NCI-H2029 (cell line): ENCODE data around the gene CEP192.
"Not testable (repeated sequence)": the region's sequence is repeated elsewhere in the genome, so short reads cannot be mapped to it uniquely, and the experiment has no call there.

Source experiments
- DNase-seq: peaks from one replicate; lab custom pipeline; 2025; lab: John Stamatoyannopoulos, UW

CEP192 gene

GRCh38 chr18:13026583-13027270 is 35.6 kb downstream of the CEP192 start:
- DNase-seq = no peak

DNA sequence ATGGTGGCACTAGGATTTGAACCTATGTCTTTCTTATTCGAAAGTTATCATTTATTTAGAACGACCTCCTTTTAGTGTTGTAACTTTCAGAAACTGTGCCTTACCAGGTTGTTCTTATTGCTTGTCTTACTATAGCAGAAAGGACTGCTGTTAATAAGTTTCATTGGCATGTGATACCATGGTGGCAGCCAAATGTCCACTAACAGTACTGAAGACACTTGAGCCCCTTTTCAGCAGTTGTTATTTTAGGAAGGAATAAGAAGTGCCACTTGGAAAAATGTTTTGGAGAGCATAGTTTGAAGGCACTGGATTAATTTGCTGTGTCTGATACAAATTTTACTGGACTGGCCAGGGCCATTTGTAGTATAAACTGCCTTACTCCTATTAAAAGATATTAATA is 37.7 kb downstream of the CEP192 start:
- no peak for DNase-seq

DNA sequence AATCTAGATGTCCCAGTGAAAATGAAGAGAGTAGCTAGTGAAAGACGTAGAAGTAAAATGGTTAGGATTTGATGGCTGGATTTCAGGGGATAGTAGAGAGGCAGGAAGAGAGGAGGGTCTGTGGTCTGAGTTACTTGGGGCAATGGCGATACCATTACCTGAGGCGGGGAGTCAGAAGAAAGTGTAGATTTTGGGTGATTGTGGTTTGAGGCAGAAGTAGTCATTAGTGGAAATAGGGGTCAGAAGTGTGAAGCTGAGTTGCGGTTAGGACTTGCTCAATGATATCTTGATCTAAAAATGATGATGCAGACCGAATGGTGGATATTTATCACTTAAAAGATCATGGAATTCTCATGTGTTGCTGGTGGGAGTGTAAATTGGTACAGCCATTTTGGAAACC is 41.0 kb downstream of the CEP192 start:
- no peak for DNase-seq

DNA sequence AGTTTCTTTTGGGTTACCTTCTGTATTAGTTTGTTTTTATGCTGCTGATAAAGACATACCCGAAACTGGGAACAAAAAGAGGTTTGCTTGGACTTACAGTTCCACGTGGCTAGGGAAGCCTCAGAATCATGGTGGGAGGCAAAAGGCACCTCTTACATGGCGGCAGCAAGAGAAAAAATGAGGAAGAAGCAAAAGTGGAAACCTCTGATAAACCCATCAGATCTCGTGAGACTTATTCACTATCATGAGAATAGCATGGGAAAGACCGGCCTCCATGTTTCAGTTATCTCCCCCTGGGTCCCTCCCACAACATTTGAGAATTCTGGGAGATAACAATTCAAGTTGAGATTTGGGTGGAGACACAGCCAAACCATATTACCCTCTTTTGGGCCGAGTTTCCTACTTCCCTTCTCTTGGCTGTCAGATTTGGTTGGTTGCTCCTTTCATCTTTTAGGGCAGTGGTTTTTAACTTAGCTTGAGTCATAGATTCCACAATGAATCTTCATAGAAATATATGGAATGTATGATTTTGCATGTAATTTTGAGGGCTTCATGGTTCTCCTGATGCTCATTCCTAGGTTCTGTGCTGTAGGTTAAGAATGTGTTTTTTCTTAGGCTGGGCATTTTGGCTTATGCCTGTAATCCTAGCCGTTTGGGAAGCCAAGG is 44.2 kb downstream of the CEP192 start:
- no peak for DNase-seq

- no peak for DNase-seq
Measured at GRCh38 chr18:13036622-13037320, 45.6 kb downstream of the CEP192 start.

- DNase-seq = no peak
Measured at GRCh38 chr18:13039806-13040205, 48.6 kb downstream of the CEP192 start.

GRCh38 chr18:13043066-13043465 is 51.9 kb downstream of the CEP192 start:
- DNase-seq = no peak

DNA sequence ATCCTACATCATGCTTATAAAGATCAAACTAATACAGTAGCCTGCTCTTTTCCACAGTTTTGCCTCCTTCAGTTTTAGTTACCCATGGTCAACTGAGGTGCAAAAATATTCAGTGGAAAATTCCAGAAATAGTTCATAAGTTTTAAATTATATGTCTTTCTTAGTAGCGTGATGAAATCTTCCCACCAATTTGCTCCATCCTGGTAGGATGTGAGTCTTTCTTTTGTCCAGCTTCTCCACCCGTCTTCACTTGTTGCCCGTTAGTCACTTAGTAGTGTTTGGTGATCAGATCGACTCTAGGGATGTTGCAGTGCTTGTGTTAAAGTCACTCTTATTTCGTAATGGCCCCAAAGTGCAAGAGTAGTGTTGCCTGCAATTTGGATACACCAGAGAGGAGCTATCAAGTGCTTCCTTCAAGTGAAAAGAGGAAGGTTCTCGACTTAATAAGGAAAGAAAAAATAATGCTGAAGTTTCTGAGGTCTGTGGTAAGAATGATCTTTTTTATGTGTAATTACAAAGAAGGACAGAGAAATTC is 57.0 kb downstream of the CEP192 start:
- no peak for DNase-seq

- no peak for DNase-seq
Measured at GRCh38 chr18:13051159-13051558, 60.0 kb downstream of the CEP192 start.

DNA sequence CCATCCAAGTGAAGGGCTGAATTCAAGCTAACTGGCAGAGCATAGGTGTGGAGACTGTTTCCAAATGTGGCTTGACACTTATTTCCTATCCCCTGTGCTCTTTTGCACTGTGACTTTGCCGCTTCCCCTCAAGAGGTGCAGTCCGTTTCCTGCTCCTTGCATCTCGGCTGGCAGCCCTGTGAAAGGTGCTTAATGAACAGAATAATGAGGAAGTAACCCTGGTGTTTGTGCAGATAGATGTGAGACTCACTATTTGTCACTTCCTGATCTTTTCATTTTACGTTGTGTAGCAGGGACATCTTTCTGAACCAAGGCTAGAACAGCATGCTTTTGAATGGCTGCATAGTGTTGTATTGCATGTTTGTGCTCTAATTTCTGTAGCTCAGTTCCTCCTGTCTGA is 60.8 kb downstream of the CEP192 start:
- DNase-seq = no peak

GRCh38 chr18:13054336-13054735 is 63.2 kb downstream of the CEP192 start:
- no peak for DNase-seq

DNA sequence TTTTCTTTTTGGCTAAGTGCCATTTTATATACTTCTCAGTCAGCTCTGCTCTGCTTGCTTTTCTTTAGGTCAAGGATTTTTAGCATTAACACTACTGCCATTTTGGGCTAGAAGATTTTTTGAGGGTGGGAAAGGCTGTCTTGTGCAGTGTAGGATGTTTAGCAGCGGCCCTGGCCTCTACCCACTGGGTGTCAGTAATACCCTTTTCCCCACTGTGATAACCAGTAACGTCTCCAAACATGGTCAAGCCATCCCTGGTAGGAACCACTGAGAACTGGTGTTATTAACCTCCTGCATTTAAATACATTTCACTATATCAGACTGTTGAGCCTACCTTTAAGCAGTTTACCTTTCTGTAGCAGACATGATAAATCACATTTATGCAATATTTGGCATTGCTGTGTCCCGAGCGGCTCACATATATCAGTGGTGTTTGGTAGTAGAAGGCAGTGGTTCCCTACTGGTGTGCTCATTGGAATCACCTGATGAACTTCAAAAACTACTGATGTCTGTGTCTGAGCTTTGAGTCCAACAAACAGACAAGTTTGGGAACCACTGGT is 70.5 kb downstream of the CEP192 start:
- DNase-seq = no peak

DNA sequence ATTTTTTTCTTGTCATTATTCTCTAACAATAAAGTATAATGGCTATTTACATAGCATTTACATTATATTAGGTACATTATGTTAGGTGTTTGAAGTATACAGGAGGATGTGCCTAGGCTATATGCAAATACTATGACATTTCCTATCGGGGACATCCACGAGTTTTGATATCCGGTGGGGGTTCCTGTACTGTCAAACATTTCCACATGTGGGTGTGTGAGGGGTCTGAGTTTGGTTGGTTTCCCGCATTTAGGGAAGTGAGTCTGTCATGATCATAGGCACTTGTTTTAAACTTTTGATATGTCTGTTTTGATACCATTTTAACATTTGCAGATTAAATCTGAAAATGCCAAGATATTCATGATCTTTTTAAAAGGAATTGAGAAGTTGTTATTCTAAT is 76.0 kb downstream of the CEP192 start:
- DNase-seq = no peak

DNA sequence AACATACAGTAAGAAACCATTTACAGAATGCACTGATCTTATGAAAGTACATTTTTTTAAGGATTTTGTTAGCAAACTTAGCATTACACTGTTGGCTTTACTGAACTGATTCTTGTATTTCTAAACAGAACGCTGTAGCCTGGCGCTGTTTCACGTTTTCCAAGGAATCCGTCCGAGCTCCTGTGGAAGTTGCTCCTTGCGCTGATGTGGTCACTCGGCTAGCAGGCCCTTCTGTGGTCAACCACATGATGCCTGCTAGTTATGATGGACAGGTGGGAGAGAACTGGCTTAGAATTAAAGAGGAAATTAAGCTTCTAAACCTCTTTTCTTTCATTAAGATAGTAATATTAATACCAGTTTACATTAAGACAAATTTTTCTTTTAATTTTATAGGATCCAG is 76.8 kb downstream of the CEP192 start:
- no peak for DNase-seq

- DNase-seq = no peak
Measured at GRCh38 chr18:13070460-13070859, 79.3 kb downstream of the CEP192 start.

GRCh38 chr18:13076886-13077285 is 85.7 kb downstream of the CEP192 start:
- DNase-seq = no peak

DNA sequence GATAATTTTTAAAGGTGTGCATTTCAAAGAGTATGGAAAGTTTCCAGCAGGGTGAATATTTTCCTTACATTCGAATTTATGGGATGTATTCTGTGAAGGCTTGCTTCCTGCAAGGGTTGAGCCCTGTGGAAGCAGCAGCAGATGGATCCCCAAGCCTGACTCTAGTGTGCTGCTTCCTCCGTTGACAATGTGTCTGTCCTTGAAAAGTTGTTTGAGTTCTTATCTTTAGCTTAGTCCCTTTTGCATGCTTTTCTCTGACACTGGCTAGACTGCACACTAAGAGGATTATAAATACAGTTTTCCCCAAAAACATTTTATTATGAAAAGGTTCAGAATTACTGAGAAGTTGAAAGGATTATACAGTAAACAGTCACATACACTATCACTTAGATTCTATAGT is 86.3 kb downstream of the CEP192 start:
- DNase-seq = no peak

DNA sequence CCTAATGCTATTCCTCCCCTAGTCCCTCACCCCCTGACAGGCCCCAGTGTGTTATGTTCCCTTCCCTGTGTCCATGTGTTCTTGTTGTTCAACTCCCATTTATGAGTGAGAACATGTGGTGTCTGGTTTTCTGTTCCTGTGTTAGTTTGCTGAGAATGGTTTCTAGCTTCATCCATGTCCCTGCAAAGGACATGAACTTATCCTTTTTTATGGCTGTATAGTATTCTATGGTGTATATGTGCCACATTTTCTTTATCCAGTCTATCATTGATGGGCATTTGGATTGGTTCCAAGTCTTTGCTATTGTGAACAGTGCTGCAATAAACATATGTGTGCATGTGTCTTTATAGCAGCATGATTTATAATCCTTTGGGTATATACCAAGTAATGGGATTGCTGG is 86.9 kb downstream of the CEP192 start:
- DNase-seq = not testable (repeated sequence)

GRCh38 chr18:13086906-13087305 is 95.7 kb downstream of the CEP192 start:
- no peak for DNase-seq

DNA sequence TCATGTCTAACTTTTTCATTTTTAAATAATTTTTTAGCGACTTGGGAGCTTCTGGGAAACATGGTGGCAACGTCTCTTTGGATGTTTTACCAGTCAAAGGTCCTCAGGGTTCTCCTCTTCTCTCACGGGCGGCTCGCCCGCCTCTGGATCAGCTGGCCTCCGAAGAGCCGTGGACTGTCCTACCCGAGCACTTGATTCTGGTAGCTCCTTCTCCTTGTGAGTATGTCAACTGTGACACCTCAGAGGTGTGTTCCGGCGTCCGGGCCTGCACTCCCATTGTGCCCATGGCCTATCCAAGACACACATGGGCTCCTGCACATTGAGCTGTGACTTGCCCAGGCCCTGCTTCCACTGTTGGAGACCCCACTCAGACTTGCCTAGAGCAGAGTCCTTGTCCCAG is 104.3 kb downstream of the CEP192 start:
- no peak for DNase-seq

GRCh38 chr18:13096232-13096631 is 105.1 kb downstream of the CEP192 start:
- no peak for DNase-seq

DNA sequence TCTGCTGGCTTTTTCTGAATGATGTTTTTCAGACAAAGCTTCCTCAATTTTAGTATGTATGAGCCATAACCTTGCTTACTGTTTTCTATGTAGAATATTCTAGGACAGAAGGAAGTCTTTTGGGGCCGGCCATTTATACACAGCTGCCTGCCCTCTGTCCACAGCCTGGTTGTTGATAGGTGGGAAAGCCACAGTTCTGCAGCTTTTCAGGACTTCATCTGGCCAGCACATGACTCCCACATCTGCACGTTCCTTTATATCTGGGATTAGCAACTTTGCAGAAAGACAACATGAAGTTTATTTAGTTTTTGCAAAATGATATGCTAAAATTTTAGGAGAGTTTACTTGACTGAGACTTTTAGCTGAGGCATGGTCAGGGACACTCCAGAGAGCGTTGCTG is 105.6 kb downstream of the CEP192 start:
- no peak for DNase-seq

- not testable (repeated sequence) for DNase-seq
Measured at GRCh38 chr18:13098104-13098503, 106.9 kb downstream of the CEP192 start.
